Motor neuron (in vitro differentiated cells): ENCODE measurements around the gene COX17. TPM values are rescaled to one million over a fixed set of nuclear protein-coding genes. Genes with fewer than 3 reads are reported as not detected.

Source experiments
- ATAC-seq, 8 experiments: fragments of 200-7000 bp; cut with Tn5 transposase; replicated peaks in 6 of 8; 2 replicates each; pipeline ENCODE4 v1.8.0; 2021; ENCODE audit warnings: mild to moderate bottlenecking in 8 of 8, moderate library complexity in 8 of 8
- H3K27ac ChIP-seq, 2 donors: fragments of 250-450 bp; sonication (Bioruptor Pico); 2 replicates each; pipeline ENCODE4 v1.9.0; 2021; ENCODE audit warnings: antibody characterized with exemption in 2 of 2, mild to moderate bottlenecking in 2 of 2, moderate library complexity in 1 of 2
- H3K4me1 ChIP-seq, 2 donors: fragments of 250-450 bp; sonication (Bioruptor Pico); replicated peaks in 1 of 2; 2 replicates each; pipeline ENCODE4 v1.6.1; 2021; ENCODE audit warnings: antibody characterized with exemption in 2 of 2, mild to moderate bottlenecking in 2 of 2, moderate library complexity in 1 of 2
- H3K4me3 ChIP-seq, 5 donors: fragments of 250-450 bp; sonication (Bioruptor Pico); 2 replicates each; pipeline ENCODE4 v1.9.0; 2021; ENCODE audit warnings: antibody characterized with exemption in 5 of 5, mild to moderate bottlenecking in 5 of 5, moderate library complexity in 4 of 5
- WGBS, 10 experiments: fragments of 450-650 bp; shearing (Covaris generic); methylation state at CpG; one replicate each; pipeline ENCODE4 v1.0.0; 2022; 5-methylcytosine and 5-hydroxymethylcytosine counted together
- in situ Hi-C, 9 experiments: fragments of 400-800 bp; cut with MboI; loops; one replicate each; pipeline ENCODE4 v1.15.0; 2021; ENCODE audit warnings: low sequenced_read_pairs in 9 of 9, low pct_unique_long_range_greater_than_20kb in 2 of 9; ENCODE audit not compliant: unreplicated experiment in 9 of 9
- total RNA-seq, 8 experiments: library from RNA; unstranded; fragments of 300-600 nt; gene quantifications; 2 replicates each; pipeline versions ENCODE4 v1.2.3 to v1.2.4, GENCODE V29; 2022

Gene COX17
- total RNA-seq, 8 experiments from 2014 or later = 46.4 to 71.4 (median 54.9) TPM

GRCh38 chr3:119636249-119636648 is 41.0 kb downstream of the COX17 start:
- Histone ChIP-seq H3K4me3 (no peak overlapping the region), H3K4me1 (peaks cover 10 to 11% of the 10 kb centered on the region in 2 donors), H3K27ac (no peak overlapping the region)
- in situ Hi-C loops = no loop called here
- WGBS, 10 experiments = 0 to 100% (median 44%) methylated on average over 1 of the region's 1 CpG; no CpG with 5 or more reads in 6 of the 10 experiments
- no peak for ATAC-seq

GRCh38 chr3:119635719-119636118 is 41.5 kb downstream of the COX17 start:
- Histone ChIP-seq H3K27ac (no peak overlapping the region), H3K4me3 (no peak overlapping the region), H3K4me1 (peaks cover 10 to 11% of the 10 kb centered on the region in 2 donors)
- in situ Hi-C loops = no loop called here
- ATAC-seq = peak in 1 of 8 experiments; percentile 36
- WGBS, 10 experiments = 53 to 100% (median 90%) methylated on average over 2 to 6 of the region's 10 CpGs; no CpG with 5 or more reads in 3 of the 10 experiments

- Histone ChIP-seq H3K27ac (no peak overlapping the region), H3K4me1 (peaks cover 5 to 6% of the 10 kb centered on the region in 2 donors), H3K4me3 (no peak overlapping the region)
- no peak for ATAC-seq
- in situ Hi-C loops = no loop called here
- 60 to 100% (median 73%) methylated on average over 1 to 4 of the region's 4 CpGs; no CpG with 5 or more reads in 2 of the 10 experiments for WGBS, 10 experiments
Measured at GRCh38 chr3:119632829-119633228, 44.4 kb downstream of the COX17 start.

- peak in 2 of 8 experiments; percentile 29 to 48 for ATAC-seq
- 54 to 94% (median 89%) methylated on average over 2 to 4 of the region's 4 CpGs; no CpG with 5 or more reads in 3 of the 10 experiments for WGBS, 10 experiments
- Histone ChIP-seq H3K27ac (no peak overlapping the region), H3K4me3 (no peak overlapping the region), H3K4me1 (peaks cover 5 to 6% of the 10 kb centered on the region in 2 donors)
- in situ Hi-C loops = no loop called here
Measured at GRCh38 chr3:119632216-119632615, 45.0 kb downstream of the COX17 start.

GRCh38 chr3:119631516-119631915 is 45.7 kb downstream of the COX17 start:
- in situ Hi-C loops = no loop called here
- WGBS, 10 experiments = 9 to 100% (median 88%) methylated on average over 1 to 3 of the region's 3 CpGs
- Histone ChIP-seq H3K27ac (no peak overlapping the region), H3K4me1 (peaks cover 5 to 6% of the 10 kb centered on the region in 2 donors), H3K4me3 (no peak overlapping the region)
- ATAC-seq = no peak

- no peak overlapping the region for H3K4me3 ChIP-seq
- H3K4me1 ChIP-seq = peaks cover 5 to 6% of the 10 kb centered on the region in 2 donors
- in situ Hi-C loops = no loop called here
- no peak overlapping the region for H3K27ac ChIP-seq
- 50 to 98% (median 90%) methylated on average over 1 to 7 of the region's 7 CpGs; no CpG with 5 or more reads in 1 of the 10 experiments for WGBS, 10 experiments
- peak in 6 of 8 experiments; percentile 26 to 70 (median 44) for ATAC-seq
Measured at GRCh38 chr3:119630880-119631329, 46.3 kb downstream of the COX17 start.

- Histone ChIP-seq H3K4me1 (peaks cover 5 to 6% of the 10 kb centered on the region in 2 donors), H3K27ac (no peak overlapping the region), H3K4me3 (no peak overlapping the region)
- peak in 7 of 8 experiments; percentile 61 to 92 (median 83) for ATAC-seq
- in situ Hi-C loops = no loop called here
- WGBS, 10 experiments = 53 to 100% (median 87%) methylated on average over 1 to 8 of the region's 8 CpGs
Measured at GRCh38 chr3:119630128-119630879, 46.9 kb downstream of the COX17 start.

GRCh38 chr3:119628816-119629445 is 48.3 kb downstream of the COX17 start:
- in situ Hi-C loops = no loop called here
- Histone ChIP-seq H3K4me1 (peaks cover 5 to 6% of the 10 kb centered on the region in 2 donors), H3K27ac (no peak overlapping the region), H3K4me3 (no peak overlapping the region)
- WGBS, 10 experiments = 0 to 100% methylated on average over 1 of the region's 1 CpG; no CpG with 5 or more reads in 8 of the 10 experiments
- peak in 2 of 8 experiments; percentile 39 to 50 for ATAC-seq

GRCh38 chr3:119628390-119628789 is 48.8 kb downstream of the COX17 start:
- 57 to 100% (median 80%) methylated on average over 1 to 4 of the region's 4 CpGs; no CpG with 5 or more reads in 3 of the 10 experiments for WGBS, 10 experiments
- Histone ChIP-seq H3K27ac (no peak overlapping the region), H3K4me3 (no peak overlapping the region), H3K4me1 (peaks cover 5 to 6% of the 10 kb centered on the region in 2 donors)
- ATAC-seq = no peak
- in situ Hi-C loops = no loop called here

- peaks cover 5 to 6% of the 10 kb centered on the region in 2 donors for H3K4me1 ChIP-seq
- 37 to 93% (median 67%) methylated on average over 2 to 4 of the region's 8 CpGs; no CpG with 5 or more reads in 4 of the 10 experiments for WGBS, 10 experiments
- in situ Hi-C loops = no loop called here
Measured at GRCh38 chr3:119627461-119627860, 49.7 kb downstream of the COX17 start.

GRCh38 chr3:119626196-119626595 is 51.0 kb downstream of the COX17 start:
- Histone ChIP-seq H3K4me1 (peaks cover 5 to 6% of the 10 kb centered on the region in 2 donors), H3K4me3 (no peak overlapping the region), H3K27ac (no peak overlapping the region)
- WGBS, 10 experiments = 67% methylated on average over 1 of the region's 1 CpG; no CpG with 5 or more reads in 9 of the 10 experiments
- peak in 1 of 8 experiments; percentile 16 for ATAC-seq
- in situ Hi-C loops = no loop called here

More at GRCh38 chr3:119627461-119627860, 49.7 kb downstream of the COX17 start:
- no peak overlapping the region for H3K4me3 ChIP-seq
- H3K27ac ChIP-seq = no peak overlapping the region
- no peak for ATAC-seq

GRCh38 chr3:119625451-119626153 is 51.6 kb downstream of the COX17 start:
- Histone ChIP-seq H3K27ac (no peak overlapping the region), H3K4me3 (no peak overlapping the region), H3K4me1 (peaks cover 4 to 6% of the 10 kb centered on the region in 2 donors)
- peak in 5 of 8 experiments; percentile 4 to 49 (median 26) for ATAC-seq
- in situ Hi-C loops = no loop called here
- WGBS, 10 experiments = 20 to 100% (median 56%) methylated on average over 1 to 6 of the region's 8 CpGs; no CpG with 5 or more reads in 2 of the 10 experiments
